Suprapubic skin (tissue), 4 donors: ENCODE results near the gene CTNNA1. TPM values are rescaled to one million over a fixed set of nuclear protein-coding genes. Genes with fewer than 3 reads are reported as not detected.

Experiments used
- DNase-seq, 2 donors: peaks; one replicate each; pipeline ENCODE4 v3.0.0-alpha.2; 2019; ENCODE audit warnings: low spot score in 2 of 2
- H3K27ac ChIP-seq: fragments of 200-600 bp; sonication (generic); one replicate; pipeline ENCODE4 v1.5.1; 2019
- H3K27me3 ChIP-seq: fragments of 200-600 bp; sonication (generic); one replicate; pipeline ENCODE4 v1.5.1; 2019
- H3K36me3 ChIP-seq: fragments of 200-600 bp; sonication (generic); one replicate; pipeline ENCODE4 v1.5.1; 2019
- H3K4me1 ChIP-seq: fragments of 200-600 bp; sonication (generic); one replicate; pipeline ENCODE4 v1.5.1; 2019
- H3K4me3 ChIP-seq: fragments of 200-600 bp; sonication (generic); one replicate; pipeline ENCODE4 v1.5.1; 2019; ENCODE audit warnings: mild to moderate bottlenecking
- H3K9me3 ChIP-seq: fragments of 200-600 bp; sonication (generic); one replicate; pipeline ENCODE4 v1.5.1; 2019
- EP300 ChIP-seq: sonication (generic); formaldehyde crosslinking; IDR thresholded peaks from one replicate; pipeline ENCODE4 v1.6.1; 2017; ENCODE audit warnings: antibody characterized with exemption
- POLR2A ChIP-seq, 2 donors: fragments of 450-650 bp; IDR thresholded peaks; one replicate each; pipeline ENCODE4 v1.6.1; 2017; ENCODE audit warnings: antibody characterized with exemption in 2 of 2, mild to moderate bottlenecking in 2 of 2, moderate library complexity in 2 of 2
- POLR2AphosphoS5 ChIP-seq, 3 donors: sonication (generic); formaldehyde crosslinking; IDR thresholded peaks; one replicate each; pipeline ENCODE4 v1.6.1; 2017; ENCODE audit warnings: antibody characterized with exemption in 3 of 3
- WGBS: methylation state at CpG from one replicate; pipeline ENCODE4 v1.1.5; 2018; 5-methylcytosine and 5-hydroxymethylcytosine counted together
- total RNA-seq, 4 donors: library from RNA; depleted of rRNA; stranded (reverse); fragments of >200 nt; gene quantifications; one replicate each; pipeline ENCODE4 v1.1.0, GENCODE V29; 2016
- TF ChIP-seq, protein P1 (sequence below), 2 donors: fragments of 200-600 bp in 1 of 2; fragments of 450-650 bp in 1 of 2; sonication (generic) in 1 of 2; IDR thresholded peaks; one replicate each; pipeline ENCODE4 v1.5.1; 2016 to 2019; ENCODE audit warnings: antibody characterized with exemption in 2 of 2, mild to moderate bottlenecking in 1 of 2, moderate library complexity in 1 of 2

Gene CTNNA1
- total RNA-seq, 4 donors from 2014 or later: 260 to 332 (median 279) TPM

DNA sequence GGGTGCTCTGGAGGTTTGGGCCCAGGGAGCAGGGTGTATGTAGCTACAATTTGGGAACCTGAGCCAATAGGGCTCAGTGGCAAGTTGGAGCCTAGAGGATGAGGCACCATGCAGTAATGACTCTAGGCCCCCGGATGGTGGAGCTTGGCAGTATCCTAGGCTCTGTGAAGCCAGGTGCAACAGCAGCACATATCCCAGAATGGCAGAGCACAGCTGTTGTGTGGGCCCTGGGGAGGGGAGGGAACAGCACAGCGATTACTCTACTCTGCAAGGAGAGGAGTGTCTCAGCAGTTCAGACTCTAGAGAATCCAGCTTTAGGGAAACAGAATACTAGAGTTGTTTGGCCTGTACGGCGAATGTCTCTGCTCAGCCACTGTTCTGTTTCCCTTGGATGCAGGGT, 65.9 kb downstream of the CTNNA1 start:
- WGBS: no CpG with 5 or more reads among the region's 4 CpGs
- H3K36me3 ChIP-seq: peaks cover 11% of the 10 kb centered on the region
- H3K27ac ChIP-seq: no peak overlapping the region
- no peak for DNase-seq
- H3K4me1 ChIP-seq: peaks cover 5% of the 10 kb centered on the region
- TF ChIP-seq POLR2A (IDR thresholded peaks at IDR 0.05) (no peak), EP300 (no peak), POLR2AphosphoS5 (IDR thresholded peaks at IDR 0.05) (no peak)
- TF ChIP-seq, protein P1, sequence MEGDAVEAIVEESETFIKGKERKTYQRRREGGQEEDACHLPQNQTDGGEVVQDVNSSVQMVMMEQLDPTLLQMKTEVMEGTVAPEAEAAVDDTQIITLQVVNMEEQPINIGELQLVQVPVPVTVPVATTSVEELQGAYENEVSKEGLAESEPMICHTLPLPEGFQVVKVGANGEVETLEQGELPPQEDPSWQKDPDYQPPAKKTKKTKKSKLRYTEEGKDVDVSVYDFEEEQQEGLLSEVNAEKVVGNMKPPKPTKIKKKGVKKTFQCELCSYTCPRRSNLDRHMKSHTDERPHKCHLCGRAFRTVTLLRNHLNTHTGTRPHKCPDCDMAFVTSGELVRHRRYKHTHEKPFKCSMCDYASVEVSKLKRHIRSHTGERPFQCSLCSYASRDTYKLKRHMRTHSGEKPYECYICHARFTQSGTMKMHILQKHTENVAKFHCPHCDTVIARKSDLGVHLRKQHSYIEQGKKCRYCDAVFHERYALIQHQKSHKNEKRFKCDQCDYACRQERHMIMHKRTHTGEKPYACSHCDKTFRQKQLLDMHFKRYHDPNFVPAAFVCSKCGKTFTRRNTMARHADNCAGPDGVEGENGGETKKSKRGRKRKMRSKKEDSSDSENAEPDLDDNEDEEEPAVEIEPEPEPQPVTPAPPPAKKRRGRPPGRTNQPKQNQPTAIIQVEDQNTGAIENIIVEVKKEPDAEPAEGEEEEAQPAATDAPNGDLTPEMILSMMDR (IDR thresholded peaks at IDR 0.05): no peak
- no peaks in the 10 kb centered on the region for H3K27me3 ChIP-seq
- H3K4me3 ChIP-seq: no peak overlapping the region
- no peaks in the 10 kb centered on the region for H3K9me3 ChIP-seq

- H3K4me1 ChIP-seq: peaks cover 12% of the 10 kb centered on the region
- peaks cover 8% of the 10 kb centered on the region for H3K36me3 ChIP-seq
- no peak for DNase-seq
- H3K4me3 ChIP-seq: no peak overlapping the region
- TF ChIP-seq EP300 (no peak), POLR2A (IDR thresholded peaks at IDR 0.05) (no peak), POLR2AphosphoS5 (IDR thresholded peaks at IDR 0.05) (no peak)
- TF ChIP-seq, protein P1 (IDR thresholded peaks at IDR 0.05): no peak
- no peak overlapping the region for H3K27ac ChIP-seq
- H3K9me3 ChIP-seq: no peaks in the 10 kb centered on the region
- WGBS: 91% methylated on average over 3 of the region's 3 CpGs
- H3K27me3 ChIP-seq: no peaks in the 10 kb centered on the region
Observed at GRCh38 chr5:138820695-138821094, 67.5 kb downstream of the CTNNA1 start.

- no peaks in the 10 kb centered on the region for H3K27me3 ChIP-seq
- no peak overlapping the region for H3K27ac ChIP-seq
- peaks cover 32% of the 10 kb centered on the region for H3K36me3 ChIP-seq
- no peaks in the 10 kb centered on the region for H3K9me3 ChIP-seq
- no peak overlapping the region for H3K4me3 ChIP-seq
- H3K4me1 ChIP-seq: peaks cover 12% of the 10 kb centered on the region
- 83% methylated on average over 6 of the region's 7 CpGs for WGBS
- DNase-seq: no peak
- TF ChIP-seq POLR2A (IDR thresholded peaks at IDR 0.05) (no peak), POLR2AphosphoS5 (IDR thresholded peaks at IDR 0.05) (no peak), EP300 (no peak)
- TF ChIP-seq, protein P1 (IDR thresholded peaks at IDR 0.05): no peak
Observed at GRCh38 chr5:138824516-138824915, 71.3 kb downstream of the CTNNA1 start.

GRCh38 chr5:138824924-138825863, 72.0 kb downstream of the CTNNA1 start:
- TF ChIP-seq EP300: no peak
- TF ChIP-seq, protein P1 (IDR thresholded peaks at IDR 0.05): peak in 1 of 2 donors; percentile 50
- DNase-seq: no peak
- 59% methylated on average over 5 of the region's 5 CpGs for WGBS
- Histone ChIP-seq H3K9me3 (no peaks in the 10 kb centered on the region), H3K4me3 (no peak overlapping the region), H3K36me3 (peaks cover 34% of the 10 kb centered on the region), H3K27ac (no peak overlapping the region), H3K4me1 (peaks cover 12% of the 10 kb centered on the region), H3K27me3 (no peaks in the 10 kb centered on the region)

- WGBS: 70% methylated on average over 4 of the region's 4 CpGs
- DNase-seq: no peak
- H3K4me3 ChIP-seq: no peak overlapping the region
- H3K36me3 ChIP-seq: peaks cover 39% of the 10 kb centered on the region
- no peak for TF ChIP-seq POLR2AphosphoS5 (IDR thresholded peaks at IDR 0.05)
- TF ChIP-seq POLR2A (IDR thresholded peaks at IDR 0.05): no peak
- TF ChIP-seq EP300: no peak
- TF ChIP-seq, protein P1 (IDR thresholded peaks at IDR 0.05): no peak
- no peaks in the 10 kb centered on the region for H3K9me3 ChIP-seq
- H3K27me3 ChIP-seq: no peaks in the 10 kb centered on the region
- peaks cover 16% of the 10 kb centered on the region for H3K4me1 ChIP-seq
- no peak overlapping the region for H3K27ac ChIP-seq
Observed at GRCh38 chr5:138828556-138828955, 75.3 kb downstream of the CTNNA1 start.
